Neural cell (in vitro differentiated cells): ENCODE measurements around the gene SSBP4. TPM values are rescaled to one million over a fixed set of nuclear protein-coding genes. Genes with fewer than 3 reads are reported as not detected.
"Not testable (repeated sequence)": the region's sequence is repeated elsewhere in the genome, so short reads cannot be mapped to it uniquely, and the experiment has no call there.

Experiments used
- H2AFZ ChIP-seq: fragments of 200-600, 300-800 bp; sonication (generic), shearing (Covaris generic); 2 replicates; pipeline ENCODE4 v1.6.0; 2014; ENCODE audit warnings: low read depth, mild to moderate bottlenecking, antibody characterized with exemption, low read length, moderate library complexity
- H3F3A ChIP-seq: fragments of 200-600 bp; shearing (Covaris generic); 2 replicates; pipeline ENCODE4 v1.6.1; 2016; ENCODE audit warnings: mild to moderate bottlenecking, moderate library complexity, mixed read lengths, antibody characterized with exemption, low read length; ENCODE audit not compliant: insufficient read depth, poor library complexity, severe bottlenecking
- H3K27ac ChIP-seq: fragments of 200-600, 300-800 bp; sonication (generic), shearing (Covaris generic); 2 replicates; pipeline ENCODE4 v1.5.1; 2014; ENCODE audit warnings: mild to moderate bottlenecking, low read length, moderate library complexity
- H3K27me3 ChIP-seq: fragments of 300-800, 200-600 bp; sonication (generic), shearing (Covaris generic); 2 replicates; pipeline ENCODE4 v1.6.0; 2014; ENCODE audit warnings: mild to moderate bottlenecking, low read depth, low read length, moderate library complexity; ENCODE audit not compliant: insufficient read depth
- H3K36me3 ChIP-seq: fragments of 300-800, 200-600 bp; sonication (generic), shearing (Covaris generic); 2 replicates; pipeline ENCODE4 v1.5.1; 2014; ENCODE audit warnings: mild to moderate bottlenecking, antibody characterized with exemption, low read length, moderate library complexity; ENCODE audit not compliant: insufficient read depth
- H3K4me2 ChIP-seq: fragments of 300-800, 200-600 bp; sonication (generic), shearing (Covaris generic); 2 replicates; pipeline ENCODE4 v1.6.0; 2014; ENCODE audit warnings: mild to moderate bottlenecking, low read length
- H3K4me3 ChIP-seq: fragments of 300-800, 200-600 bp; sonication (generic), shearing (Covaris generic); 2 replicates; pipeline ENCODE4 v1.5.1; 2014; ENCODE audit warnings: mild to moderate bottlenecking, low read length, moderate library complexity
- H3K79me2 ChIP-seq: fragments of 200-600 bp; shearing (Covaris generic); replicated peaks from 2 replicates; pipeline ENCODE4 v1.6.0; 2014; ENCODE audit warnings: mild to moderate bottlenecking, low read length, moderate library complexity; ENCODE audit not compliant: insufficient read depth
- H3K9ac ChIP-seq: fragments of 300-800, 200-600 bp; sonication (generic), shearing (Covaris generic); 2 replicates; pipeline ENCODE4 v1.6.1; 2016; ENCODE audit warnings: mild to moderate bottlenecking, low read length, mixed read lengths
- H3K9me2 ChIP-seq: fragments of 200-600 bp; shearing (Covaris generic); 2 replicates; pipeline ENCODE4 v1.6.1; 2016; ENCODE audit warnings: mild to moderate bottlenecking, low read length, mixed read lengths; ENCODE audit not compliant: insufficient read depth
- H3K9me3 ChIP-seq: fragments of 200-600, 300-800 bp; sonication (generic), shearing (Covaris generic); 2 replicates; pipeline ENCODE4 v1.6.1; 2016; ENCODE audit warnings: mild to moderate bottlenecking, mixed run types, low read length, moderate library complexity, mixed read lengths
- H4K20me1 ChIP-seq: fragments of 200-600 bp; shearing (Covaris generic); 2 replicates; pipeline ENCODE4 v1.6.1; 2016; ENCODE audit warnings: mild to moderate bottlenecking, mixed run types; ENCODE audit not compliant: insufficient read depth
- CTCF ChIP-seq: fragments of 450-650 bp; IDR thresholded peaks from 2 replicates; pipeline ENCODE4 v1.5.1; 2014; ENCODE audit warnings: antibody characterized with exemption, mild to moderate bottlenecking, moderate library complexity; ENCODE audit not compliant: poor library complexity, severe bottlenecking
- EP300 ChIP-seq: fragments of 450-650 bp; conservative IDR thresholded peaks from 2 replicates; pipeline ENCODE4 v1.6.1; 2014; ENCODE audit warnings: antibody characterized with exemption, mild to moderate bottlenecking, moderate library complexity; ENCODE audit not compliant: poor library complexity, severe bottlenecking
- EZH2 ChIP-seq: fragments of 200-600, 300-800 bp; shearing (Covaris generic), sonication (generic); IDR thresholded peaks from 2 replicates; pipeline ENCODE4 v1.6.1; 2014; ENCODE audit warnings: antibody characterized with exemption, low read length, borderline replicate concordance, mild to moderate bottlenecking; ENCODE audit not compliant: insufficient read depth, poor library complexity, severe bottlenecking
- MXI1 ChIP-seq: fragments of 450-650 bp; conservative IDR thresholded peaks from 2 replicates; pipeline ENCODE4 v1.6.1; 2014; ENCODE audit warnings: antibody characterized with exemption, mild to moderate bottlenecking; ENCODE audit not compliant: poor library complexity, severe bottlenecking
- POLR2AphosphoS5 ChIP-seq: IDR thresholded peaks from 2 replicates; pipeline ENCODE4 v1.6.1; 2012
- RAD21 ChIP-seq: fragments of 450-650 bp; conservative IDR thresholded peaks from 2 replicates; pipeline ENCODE4 v1.6.1; 2014; ENCODE audit warnings: antibody characterized with exemption, mild to moderate bottlenecking, moderate library complexity
- REST ChIP-seq: IDR thresholded peaks from 2 replicates; pipeline ENCODE4 v1.6.1; 2012; ENCODE audit warnings: borderline replicate concordance
- SMC3 ChIP-seq: fragments of 450-650 bp; conservative IDR thresholded peaks from 2 replicates; pipeline ENCODE4 v1.6.1; 2014; ENCODE audit warnings: antibody characterized with exemption, mild to moderate bottlenecking, moderate library complexity; ENCODE audit not compliant: poor library complexity
- TAF1 ChIP-seq: IDR thresholded peaks from 2 replicates; pipeline ENCODE4 v1.6.1; 2012; ENCODE audit warnings: low read depth
- polyA plus RNA-seq: library from polyadenylated mRNA; depleted of rRNA; stranded (reverse); fragments of >200 nt; gene quantifications from 2 replicates; pipeline ENCODE4 v1.2.3, GENCODE V29; 2014

The SSBP4 gene
- polyA plus RNA-seq, 1 donor from 2014 or later: 166 TPM

- Histone ChIP-seq H4K20me1 (no peaks in the 10 kb centered on the region), H3K9ac (no peak overlapping the region), H3K27ac (no peak overlapping the region), H3K9me3 (no peaks in the 10 kb centered on the region), H3K36me3 (no peaks in the 10 kb centered on the region), H3F3A (no peaks in the 10 kb centered on the region), H3K4me3 (no peak overlapping the region), H3K27me3 (no peaks in the 10 kb centered on the region), H2AFZ (no peak overlapping the region), H3K4me2 (no peak overlapping the region), H3K79me2 (no peaks in the 10 kb centered on the region), H3K9me2 (no peaks in the 10 kb centered on the region)
- TF ChIP-seq RAD21: no peak
- TF ChIP-seq REST: no peak
- TF ChIP-seq POLR2AphosphoS5: no peak
- no peak for TF ChIP-seq MXI1
- TF ChIP-seq TAF1: no peak
- no peak for TF ChIP-seq SMC3
- no peak for TF ChIP-seq CTCF
- TF ChIP-seq EP300: no peak
- TF ChIP-seq EZH2: no peak
Measured at GRCh38 chr19:18379803-18380747, 39.1 kb upstream of the SSBP4 start.

GRCh38 chr19:18380843-18381242, 38.4 kb upstream of the SSBP4 start:
- H2AFZ ChIP-seq: no peak overlapping the region
- H3K79me2 ChIP-seq: no peaks in the 10 kb centered on the region
- H3F3A ChIP-seq: no peaks in the 10 kb centered on the region
- TF ChIP-seq POLR2AphosphoS5 (no peak), TAF1 (no peak), RAD21 (no peak), CTCF (no peak), EZH2 (no peak), REST (no peak), EP300 (no peak), MXI1 (no peak), SMC3 (no peak)
- no peaks in the 10 kb centered on the region for H4K20me1 ChIP-seq
- H3K9ac ChIP-seq: no peak overlapping the region
- H3K4me3 ChIP-seq: no peak overlapping the region
- H3K4me2 ChIP-seq: no peak overlapping the region
- no peaks in the 10 kb centered on the region for H3K9me3 ChIP-seq
- no peaks in the 10 kb centered on the region for H3K36me3 ChIP-seq
- H3K27ac ChIP-seq: no peak overlapping the region
- H3K9me2 ChIP-seq: no peaks in the 10 kb centered on the region
- H3K27me3 ChIP-seq: no peaks in the 10 kb centered on the region

GRCh38 chr19:18383622-18384021, 35.6 kb upstream of the SSBP4 start:
- not testable (repeated sequence) for H3K9ac ChIP-seq

More at GRCh38 chr19:18383622-18384021, 35.6 kb upstream of the SSBP4 start:
- not testable (repeated sequence) for H3K36me3 ChIP-seq, H2AFZ ChIP-seq, H3K4me2 ChIP-seq, H3K9me3 ChIP-seq, H3K79me2 ChIP-seq, H3K4me3 ChIP-seq, H3F3A ChIP-seq, H3K27me3 ChIP-seq, H3K27ac ChIP-seq, H3K9me2 ChIP-seq, H4K20me1 ChIP-seq
